Activated CD4-positive, alpha-beta T cell treated with anti-CD3 and anti-CD28 coated beads, Interleukin-2, amount 10 ng/mL, durations not matched to agents 24 days and 14 days (primary cell): ENCODE measurements around the gene P2RY2. TPM values are rescaled to one million over a fixed set of nuclear protein-coding genes. Genes with fewer than 3 reads are reported as not detected.

Experiments
- DNase-seq: peaks from one replicate; pipeline ENCODE4 v3.0.0; 2022
- H3K27ac Mint-ChIP-seq: one replicate; pipeline ENCODE4 v1.8.0; 2022; ENCODE audit warnings: mild to moderate bottlenecking, mixed read lengths
- H3K27me3 Mint-ChIP-seq: one replicate; pipeline ENCODE4 v1.8.0; 2022; ENCODE audit warnings: mixed read lengths
- H3K36me3 Mint-ChIP-seq: one replicate; pipeline ENCODE4 v1.8.0; 2022; ENCODE audit warnings: low read depth, mild to moderate bottlenecking, mixed read lengths
- H3K4me1 Mint-ChIP-seq: one replicate; pipeline ENCODE4 v1.8.0; 2021; ENCODE audit warnings: mixed read lengths
- H3K4me3 Mint-ChIP-seq: one replicate; pipeline ENCODE4 v1.8.0; 2022; ENCODE audit warnings: mild to moderate bottlenecking, moderate library complexity, mixed read lengths
- H3K9me3 Mint-ChIP-seq: one replicate; pipeline ENCODE4 v1.8.0; 2021; ENCODE audit warnings: mixed read lengths
- intact Hi-C: fragments of 100-400 bp; cut with micrococcal nuclease; formaldehyde crosslinking; loops from one replicate; pipeline ENCODE4 v1.15.1; 2023
- total RNA-seq: library from RNA; stranded (reverse); gene quantifications from 2 replicates; pipeline ENCODE4 v1.2.3, GENCODE V29; 2022

Gene P2RY2
- total RNA-seq, 1 donor from 2014 or later, result not detected

GRCh38 chr11:73178681-73179080 is 39.4 kb upstream of the P2RY2 start:
- Mint-ChIP-seq H3K27me3 (peaks cover 24% of the 10 kb centered on the region), H3K27ac (no peak overlapping the region)

GRCh38 chr11:73182824-73183321 is 35.2 kb upstream of the P2RY2 start:
- no peak for DNase-seq
- H3K9me3 Mint-ChIP-seq, result no peaks in the 10 kb centered on the region
- H3K27me3 Mint-ChIP-seq, result peaks cover 29% of the 10 kb centered on the region
- H3K27ac Mint-ChIP-seq, result no peak overlapping the region
- peaks cover 11% of the 10 kb centered on the region for H3K4me1 Mint-ChIP-seq
- intact Hi-C loops, result no loop called here
- no peaks in the 10 kb centered on the region for H3K36me3 Mint-ChIP-seq
- H3K4me3 Mint-ChIP-seq, result no peak overlapping the region

More at GRCh38 chr11:73178681-73179080, 39.4 kb upstream of the P2RY2 start:
- Mint-ChIP-seq H3K4me3 (no peak overlapping the region), H3K36me3 (no peaks in the 10 kb centered on the region), H3K9me3 (no peaks in the 10 kb centered on the region), H3K4me1 (peaks cover 13% of the 10 kb centered on the region)
- intact Hi-C loops, result loop anchor here (1.0 to 2.0 kb wide), 3 partner anchors 38 to 347 kb away; no protein-coding TSS in a partner anchor
- no peak for DNase-seq

GRCh38 chr11:73184953-73185671 is 33.0 kb upstream of the P2RY2 start:
- Mint-ChIP-seq H3K9me3 (no peaks in the 10 kb centered on the region), H3K4me3 (peak overlapping the region; percentile 52)

GRCh38 chr11:73185680-73186293 is 32.3 kb upstream of the P2RY2 start:
- Mint-ChIP-seq H3K27ac (no peak overlapping the region), H3K4me1 (peaks cover 8% of the 10 kb centered on the region), H3K36me3 (no peaks in the 10 kb centered on the region), H3K4me3 (no peak overlapping the region), H3K9me3 (no peaks in the 10 kb centered on the region), H3K27me3 (peaks cover 22% of the 10 kb centered on the region)
- intact Hi-C loops, result loop anchor here (1.0 kb wide), 2 partner anchors 57 to 104 kb away; no protein-coding TSS in a partner anchor
- DNase-seq, result no peak

More at GRCh38 chr11:73184953-73185671, 33.0 kb upstream of the P2RY2 start:
- peaks cover 25% of the 10 kb centered on the region for H3K27me3 Mint-ChIP-seq
- H3K27ac Mint-ChIP-seq, result no peak overlapping the region
- DNase-seq, result peak; percentile 86
- no peaks in the 10 kb centered on the region for H3K36me3 Mint-ChIP-seq
- intact Hi-C loops, result loop anchor here (1.0 kb wide), 2 partner anchors 57 to 104 kb away; no protein-coding TSS in a partner anchor
- H3K4me1 Mint-ChIP-seq, result peaks cover 8% of the 10 kb centered on the region

GRCh38 chr11:73186294-73186850 is 31.7 kb upstream of the P2RY2 start:
- Mint-ChIP-seq H3K27me3 (peaks cover 19% of the 10 kb centered on the region), H3K4me3 (no peak overlapping the region), H3K36me3 (no peaks in the 10 kb centered on the region), H3K27ac (no peak overlapping the region), H3K4me1 (peaks cover 8% of the 10 kb centered on the region), H3K9me3 (no peaks in the 10 kb centered on the region)
- DNase-seq, result no peak
- intact Hi-C loops, result no loop called here

GRCh38 chr11:73186886-73187285 is 31.2 kb upstream of the P2RY2 start:
- H3K4me3 Mint-ChIP-seq, result no peak overlapping the region
- H3K27ac Mint-ChIP-seq, result no peak overlapping the region
- intact Hi-C loops, result no loop called here
- no peaks in the 10 kb centered on the region for H3K36me3 Mint-ChIP-seq
- no peak for DNase-seq
- no peaks in the 10 kb centered on the region for H3K9me3 Mint-ChIP-seq
- peaks cover 14% of the 10 kb centered on the region for H3K27me3 Mint-ChIP-seq
- H3K4me1 Mint-ChIP-seq, result peaks cover 8% of the 10 kb centered on the region

- H3K36me3 Mint-ChIP-seq, result no peaks in the 10 kb centered on the region
- H3K27ac Mint-ChIP-seq, result no peak overlapping the region
- H3K4me1 Mint-ChIP-seq, result peaks cover 8% of the 10 kb centered on the region
- peaks cover 12% of the 10 kb centered on the region for H3K27me3 Mint-ChIP-seq
- DNase-seq, result no peak
- intact Hi-C loops, result no loop called here
- H3K9me3 Mint-ChIP-seq, result no peaks in the 10 kb centered on the region
- H3K4me3 Mint-ChIP-seq, result no peak overlapping the region
Measured at GRCh38 chr11:73187854-73188253, 30.2 kb upstream of the P2RY2 start.

- Mint-ChIP-seq H3K4me3 (no peak overlapping the region), H3K27me3 (peaks cover 7% of the 10 kb centered on the region), H3K36me3 (no peaks in the 10 kb centered on the region), H3K9me3 (no peaks in the 10 kb centered on the region), H3K4me1 (peaks cover 8% of the 10 kb centered on the region), H3K27ac (no peak overlapping the region)
- DNase-seq, result no peak
- intact Hi-C loops, result no loop called here
Measured at GRCh38 chr11:73188301-73188700, 29.8 kb upstream of the P2RY2 start.

- intact Hi-C loops, result no loop called here
Measured at GRCh38 chr11:73189315-73189714, 28.8 kb upstream of the P2RY2 start.

GRCh38 chr11:73189723-73190556 is 28.1 kb upstream of the P2RY2 start:
- DNase-seq, result no peak
- Mint-ChIP-seq H3K4me3 (no peak overlapping the region), H3K36me3 (no peaks in the 10 kb centered on the region), H3K4me1 (peaks cover 4% of the 10 kb centered on the region), H3K27me3 (peaks cover 2% of the 10 kb centered on the region), H3K27ac (no peak overlapping the region), H3K9me3 (no peaks in the 10 kb centered on the region)
- intact Hi-C loops, result no loop called here

More at GRCh38 chr11:73189315-73189714, 28.8 kb upstream of the P2RY2 start:
- Mint-ChIP-seq H3K9me3 (no peaks in the 10 kb centered on the region), H3K4me3 (no peak overlapping the region), H3K27ac (no peak overlapping the region), H3K36me3 (no peaks in the 10 kb centered on the region), H3K4me1 (peaks cover 7% of the 10 kb centered on the region), H3K27me3 (peaks cover 3% of the 10 kb centered on the region)
- DNase-seq, result no peak

GRCh38 chr11:73190557-73190885 is 27.6 kb upstream of the P2RY2 start:
- no peaks in the 10 kb centered on the region for H3K4me1 Mint-ChIP-seq
- no peak for DNase-seq
- peaks cover 2% of the 10 kb centered on the region for H3K27me3 Mint-ChIP-seq
- intact Hi-C loops, result no loop called here
- H3K9me3 Mint-ChIP-seq, result no peaks in the 10 kb centered on the region
- H3K36me3 Mint-ChIP-seq, result no peaks in the 10 kb centered on the region
- no peak overlapping the region for H3K4me3 Mint-ChIP-seq
- no peak overlapping the region for H3K27ac Mint-ChIP-seq

GRCh38 chr11:73191151-73191550 is 26.9 kb upstream of the P2RY2 start:
- H3K4me1 Mint-ChIP-seq, result no peaks in the 10 kb centered on the region
- H3K4me3 Mint-ChIP-seq, result no peak overlapping the region
- no peaks in the 10 kb centered on the region for H3K9me3 Mint-ChIP-seq
- no peaks in the 10 kb centered on the region for H3K36me3 Mint-ChIP-seq
- peaks cover 3% of the 10 kb centered on the region for H3K27me3 Mint-ChIP-seq
- intact Hi-C loops, result no loop called here
- no peak overlapping the region for H3K27ac Mint-ChIP-seq
- DNase-seq, result no peak

GRCh38 chr11:73192272-73192671 is 25.8 kb upstream of the P2RY2 start:
- H3K27ac Mint-ChIP-seq, result no peak overlapping the region
- H3K27me3 Mint-ChIP-seq, result peaks cover 3% of the 10 kb centered on the region
- H3K9me3 Mint-ChIP-seq, result no peaks in the 10 kb centered on the region
- intact Hi-C loops, result no loop called here
- no peaks in the 10 kb centered on the region for H3K36me3 Mint-ChIP-seq
- H3K4me1 Mint-ChIP-seq, result no peaks in the 10 kb centered on the region
- DNase-seq, result no peak
- H3K4me3 Mint-ChIP-seq, result no peak overlapping the region
